Testis (tissue), 2 donors: ENCODE data around the gene GPR82.

Experiments used
- CTCF ChIP-seq, 3 experiments: fragments of 450-650 bp in 2 of 3; fragments of 200-600 bp in 1 of 3; sonication (generic) in 1 of 3; IDR thresholded peaks; one replicate each; pipeline ENCODE4 v1.5.1; 2016 to 2019; ENCODE audit warnings: antibody characterized with exemption in 3 of 3, mild to moderate bottlenecking in 2 of 3, moderate library complexity in 1 of 3
- POLR2A ChIP-seq: fragments of 450-650 bp; IDR thresholded peaks from one replicate; pipeline ENCODE4 v1.6.1; 2017; ENCODE audit warnings: antibody characterized with exemption, mild to moderate bottlenecking, moderate library complexity

GRCh38 chrX:41684138-41684537, 39.8 kb upstream of the GPR82 start:
- no peak for TF ChIP-seq POLR2A
- TF ChIP-seq CTCF (IDR thresholded peaks at IDR 0.05), result no peak
